DOHH2 (cell line): Measurements from ENCODE around the gene GPR183.

Experiments used
- H3F3A ChIP-seq: fragments of 200-600 bp; sonication (generic), shearing (Covaris generic); 2 replicates; pipeline ENCODE4 v1.6.0; 2016; ENCODE audit warnings: antibody characterized with exemption, mild to moderate bottlenecking; ENCODE audit not compliant: control insufficient read depth, insufficient read depth
- H3K27ac ChIP-seq: fragments of 200-600 bp; sonication (generic); 2 replicates; pipeline ENCODE4 v1.5.1; 2014; ENCODE audit warnings: low read depth, mild to moderate bottlenecking, low read length, moderate library complexity
- H3K27me3 ChIP-seq: fragments of 200-600 bp; sonication (generic); 2 replicates; pipeline ENCODE4 v1.6.1; 2014; ENCODE audit warnings: mild to moderate bottlenecking, low read length, mixed read lengths; ENCODE audit not compliant: control insufficient read depth
- H3K36me3 ChIP-seq: fragments of 200-600 bp; sonication (generic); 2 replicates; pipeline ENCODE4 v1.6.1; 2014; ENCODE audit warnings: mild to moderate bottlenecking, low read length, moderate library complexity, mixed read lengths; ENCODE audit not compliant: control insufficient read depth
- H3K4me1 ChIP-seq: fragments of 200-600 bp; sonication (generic); 2 replicates; pipeline ENCODE4 v1.6.1; 2014; ENCODE audit warnings: mild to moderate bottlenecking, low read length, mixed read lengths; ENCODE audit not compliant: control insufficient read depth
- H3K4me2 ChIP-seq: fragments of 200-600 bp; sonication (generic); 2 replicates; pipeline ENCODE4 v1.6.0; 2014; ENCODE audit warnings: mild to moderate bottlenecking, low read length, moderate library complexity
- H3K4me3 ChIP-seq: fragments of 200-600 bp; sonication (generic); 2 replicates; pipeline ENCODE4 v1.5.1; 2014; ENCODE audit warnings: mild to moderate bottlenecking, low read length, mixed read lengths
- H3K79me2 ChIP-seq: fragments of 200-600 bp; sonication (generic); 2 replicates; pipeline ENCODE4 v1.6.1; 2014; ENCODE audit warnings: mild to moderate bottlenecking, low read length, mixed read lengths; ENCODE audit not compliant: control insufficient read depth
- H3K9me2 ChIP-seq: fragments of 200-600 bp; sonication (generic); replicated peaks from 2 replicates; pipeline ENCODE4 v1.6.1; 2014; ENCODE audit warnings: mild to moderate bottlenecking, low read length, mixed read lengths; ENCODE audit not compliant: control insufficient read depth
- H3K9me3 ChIP-seq: fragments of 200-600 bp; sonication (generic); 2 replicates; pipeline ENCODE4 v1.6.1; 2014; ENCODE audit warnings: antibody characterized with exemption, low read length, mixed read lengths; ENCODE audit not compliant: control insufficient read depth, insufficient read depth
- H4K20me1 ChIP-seq: fragments of 200-600 bp; sonication (generic); 2 replicates; pipeline ENCODE4 v1.6.0; 2014; ENCODE audit warnings: low read depth, mild to moderate bottlenecking, antibody characterized with exemption, low read length, moderate library complexity; ENCODE audit not compliant: control insufficient read depth, insufficient read depth
- CTCF ChIP-seq: fragments of 200-600 bp; sonication (generic); IDR thresholded peaks from one replicate; pipeline ENCODE4 v1.5.1; 2014; ENCODE audit warnings: antibody characterized with exemption, mild to moderate bottlenecking, low read depth, low read length; ENCODE audit not compliant: poor library complexity, severe bottlenecking
- EZH2phosphoT487 ChIP-seq: fragments of 200-600 bp; sonication (generic); IDR thresholded peaks from 2 replicates; pipeline ENCODE4 v1.6.1; 2017; ENCODE audit warnings: borderline replicate concordance, mild to moderate bottlenecking, antibody characterized with exemption, low read length, moderate library complexity, mixed read lengths

Gene GPR183

GRCh38 chr13:99350191-99350590 is 43.0 kb upstream of the GPR183 start:
- no peaks in the 10 kb centered on the region for H3K4me1 ChIP-seq
- H4K20me1 ChIP-seq = 0 out of 2 replicates have a peak, but pooled peaks cover 3% of the 10 kb centered on the region
- H3K9me2 ChIP-seq = no peaks in the 10 kb centered on the region
- no peak overlapping the region for H3K4me2 ChIP-seq
- TF ChIP-seq CTCF = no peak
- TF ChIP-seq EZH2phosphoT487 = no peak
- H3K27me3 ChIP-seq = no peaks in the 10 kb centered on the region
- no peaks in the 10 kb centered on the region for H3K9me3 ChIP-seq
- H3K27ac ChIP-seq = no peak overlapping the region
- no peaks in the 10 kb centered on the region for H3F3A ChIP-seq
- H3K79me2 ChIP-seq = no peaks in the 10 kb centered on the region
- H3K4me3 ChIP-seq = no peak overlapping the region
- peaks cover 13% of the 10 kb centered on the region; the same call in 1 of the 2 replicates for H3K36me3 ChIP-seq

GRCh38 chr13:99347911-99348451 is 40.8 kb upstream of the GPR183 start:
- H3K4me2 ChIP-seq = no peak overlapping the region

GRCh38 chr13:99347335-99347878 is 40.2 kb upstream of the GPR183 start:
- Histone ChIP-seq H3K4me1 (no peaks in the 10 kb centered on the region), H3K4me3 (no peak overlapping the region), H3K4me2 (no peak overlapping the region), H3K9me3 (no peaks in the 10 kb centered on the region), H4K20me1 (0 out of 2 replicates have a peak, but pooled peaks cover 3% of the 10 kb centered on the region), H3K79me2 (no peaks in the 10 kb centered on the region), H3K9me2 (no peaks in the 10 kb centered on the region), H3K27ac (no peak overlapping the region), H3K27me3 (no peaks in the 10 kb centered on the region), H3F3A (no peaks in the 10 kb centered on the region), H3K36me3 (peaks cover 16% of the 10 kb centered on the region)
- no peak for TF ChIP-seq CTCF
- no peak for TF ChIP-seq EZH2phosphoT487

More at GRCh38 chr13:99347911-99348451, 40.8 kb upstream of the GPR183 start:
- peaks cover 10% of the 10 kb centered on the region for H3K36me3 ChIP-seq
- H3K27ac ChIP-seq = no peak overlapping the region
- no peaks in the 10 kb centered on the region for H3K4me1 ChIP-seq
- H3K27me3 ChIP-seq = no peaks in the 10 kb centered on the region
- H3K9me2 ChIP-seq = no peaks in the 10 kb centered on the region
- no peaks in the 10 kb centered on the region for H3F3A ChIP-seq
- TF ChIP-seq EZH2phosphoT487 = no peak
- TF ChIP-seq CTCF = no peak
- H4K20me1 ChIP-seq = 0 out of 2 replicates have a peak, but pooled peaks cover 3% of the 10 kb centered on the region
- H3K4me3 ChIP-seq = no peak overlapping the region
- H3K79me2 ChIP-seq = no peaks in the 10 kb centered on the region
- no peaks in the 10 kb centered on the region for H3K9me3 ChIP-seq
